ENCODE results near the gene WDFY2. TPM values are rescaled to one million over a fixed set of nuclear protein-coding genes. Genes with fewer than 3 reads are reported as not detected.
A peak's percentile ranks its signal among the peaks of the same experiment; 100 is the strongest.

Gene WDFY2
- total and polyA plus RNA-seq, 12 donors, result 13.2 to 38.6 (median 26.0) TPM

- WGBS, 4 donors, result 74 to 86% (median 81%) methylated on average over 1 of the region's 1 CpG
- no peaks in the 10 kb centered on the region for H3K36me3 ChIP-seq (replicated peaks in 1 of 2)
- H3K4me1 ChIP-seq (replicated peaks in 1 of 2), result peaks cover 0 to 10% of the 10 kb centered on the region in 2 donors
- intact Hi-C loops (cut with DNase I), result loop anchor here in 1 of 2 donors (10.0 kb wide), 1 partner anchor 126 kb away; the partner anchor contains the start of gene INTS6
- H3K27me3 ChIP-seq, result no peaks in the 10 kb centered on the region
- no peaks in the 10 kb centered on the region for H3K9me3 ChIP-seq (replicated peaks in 1 of 3)
- no peak for DNase-seq
- H3K4me3 ChIP-seq, result no peak overlapping the region
- TF ChIP-seq POLR2A (IDR thresholded peaks at IDR 0.05) (no peak), CTCF (IDR thresholded peaks at IDR 0.05) (no peak)
- no peak overlapping the region for H3K27ac ChIP-seq
Measured at GRCh38 chr13:51581148-51581820, 3.0 kb upstream of the WDFY2 start.

- H3K27me3 ChIP-seq, result no peaks in the 10 kb centered on the region
- H3K9me3 ChIP-seq (replicated peaks in 1 of 3), result no peaks in the 10 kb centered on the region
- no peak for DNase-seq
- 21 to 51% (median 26%) methylated on average over 5 to 9 of the region's 9 CpGs for WGBS, 4 donors
- no peak for TF ChIP-seq POLR2A (IDR thresholded peaks at IDR 0.05)
- TF ChIP-seq CTCF (IDR thresholded peaks at IDR 0.05), result no peak
- peaks cover 7 to 32% of the 10 kb centered on the region in 2 donors for H3K4me1 ChIP-seq (replicated peaks in 1 of 2)
- H3K36me3 ChIP-seq (replicated peaks in 1 of 2), result no peaks in the 10 kb centered on the region
- intact Hi-C loops (cut with DNase I), result loop anchor here in 1 of 2 donors (10.0 kb wide), 1 partner anchor 129 kb away; the partner anchor contains the start of gene INTS6
- peak overlapping the region in 4 of 5 donors; percentile 58 to 97 (median 79) for H3K27ac ChIP-seq
- H3K4me3 ChIP-seq, result peak overlapping the region in 1 of 4 donors; percentile 42
Measured at GRCh38 chr13:51583469-51583874, 790 bp upstream of the WDFY2 start.

GRCh38 chr13:51584731-51585672 is 740 bp downstream of the WDFY2 start:
- peak overlapping the region; percentile 38 to 95 (median 84) for H3K4me3 ChIP-seq
- no peak for TF ChIP-seq POLR2A (IDR thresholded peaks at IDR 0.05)
- peak in 1 of 6 experiments; percentile 10 for TF ChIP-seq CTCF (IDR thresholded peaks at IDR 0.05)
- peak overlapping the region; percentile 68 to 97 (median 82) for H3K27ac ChIP-seq
- intact Hi-C loops (cut with DNase I), result loop anchor here (2.0 to 10.0 kb wide), 3 partner anchors 130 to 152 kb away; partner anchors contain the start of gene INTS6 (in 1 of the 2)
- H3K4me1 ChIP-seq (replicated peaks in 1 of 2), result peaks cover 22 to 47% of the 10 kb centered on the region in 2 donors
- H3K36me3 ChIP-seq (replicated peaks in 1 of 2), result no peaks in the 10 kb centered on the region
- WGBS, 4 donors, result 0 to 1% (median 1%) methylated on average over 16 to 53 of the region's 53 CpGs
- H3K27me3 ChIP-seq, result no peaks in the 10 kb centered on the region
- H3K9me3 ChIP-seq (replicated peaks in 1 of 3), result no peaks in the 10 kb centered on the region
- peak; percentile 59 to 82 (median 67) for DNase-seq

GRCh38 chr13:51585696-51586095 is 1.4 kb downstream of the WDFY2 start:
- no peaks in the 10 kb centered on the region for H3K9me3 ChIP-seq (replicated peaks in 1 of 3)
- H3K27me3 ChIP-seq, result no peaks in the 10 kb centered on the region
- DNase-seq, result no peak
- WGBS, 4 donors, result 20 to 32% (median 24%) methylated on average over 4 of the region's 4 CpGs
- intact Hi-C loops (cut with DNase I), result loop anchor here (2.0 to 10.0 kb wide), 3 partner anchors 131 to 152 kb away; partner anchors contain the start of gene INTS6 (in 1 of the 2)
- no peaks in the 10 kb centered on the region for H3K36me3 ChIP-seq (replicated peaks in 1 of 2)
- no peak for TF ChIP-seq POLR2A (IDR thresholded peaks at IDR 0.05)
- TF ChIP-seq CTCF (IDR thresholded peaks at IDR 0.05), result no peak
- H3K27ac ChIP-seq, result peak overlapping the region; percentile 68 to 97 (median 82)
- peaks cover 29 to 54% of the 10 kb centered on the region in 2 donors for H3K4me1 ChIP-seq (replicated peaks in 1 of 2)
- H3K4me3 ChIP-seq, result peak overlapping the region in 3 of 4 donors; percentile 38 to 95 (median 91)
